Hepatocyte (in vitro differentiated cells): ENCODE data around the gene PRKAR1A.

Experiments used
- EZH2 ChIP-seq: fragments of 200-600 bp; sonication (generic); IDR thresholded peaks from 2 replicates; pipeline ENCODE4 v1.6.1; 2016; ENCODE audit warnings: antibody characterized with exemption, mild to moderate bottlenecking, borderline replicate concordance
- TF ChIP-seq, protein P1 (sequence below): fragments of 200-600 bp; sonication (generic); IDR thresholded peaks from 2 replicates; pipeline ENCODE4 v1.5.1; 2016; ENCODE audit warnings: antibody characterized with exemption, mild to moderate bottlenecking; ENCODE audit not compliant: poor library complexity

GRCh38 chr17:68594552-68594951 lies 82.3 kb downstream of the PRKAR1A start:
- no peak for TF ChIP-seq EZH2
- TF ChIP-seq, protein P1, sequence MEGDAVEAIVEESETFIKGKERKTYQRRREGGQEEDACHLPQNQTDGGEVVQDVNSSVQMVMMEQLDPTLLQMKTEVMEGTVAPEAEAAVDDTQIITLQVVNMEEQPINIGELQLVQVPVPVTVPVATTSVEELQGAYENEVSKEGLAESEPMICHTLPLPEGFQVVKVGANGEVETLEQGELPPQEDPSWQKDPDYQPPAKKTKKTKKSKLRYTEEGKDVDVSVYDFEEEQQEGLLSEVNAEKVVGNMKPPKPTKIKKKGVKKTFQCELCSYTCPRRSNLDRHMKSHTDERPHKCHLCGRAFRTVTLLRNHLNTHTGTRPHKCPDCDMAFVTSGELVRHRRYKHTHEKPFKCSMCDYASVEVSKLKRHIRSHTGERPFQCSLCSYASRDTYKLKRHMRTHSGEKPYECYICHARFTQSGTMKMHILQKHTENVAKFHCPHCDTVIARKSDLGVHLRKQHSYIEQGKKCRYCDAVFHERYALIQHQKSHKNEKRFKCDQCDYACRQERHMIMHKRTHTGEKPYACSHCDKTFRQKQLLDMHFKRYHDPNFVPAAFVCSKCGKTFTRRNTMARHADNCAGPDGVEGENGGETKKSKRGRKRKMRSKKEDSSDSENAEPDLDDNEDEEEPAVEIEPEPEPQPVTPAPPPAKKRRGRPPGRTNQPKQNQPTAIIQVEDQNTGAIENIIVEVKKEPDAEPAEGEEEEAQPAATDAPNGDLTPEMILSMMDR: no peak
